PC-9 (cell line): ENCODE measurements around the gene SCML2. TPM values are rescaled to one million over a fixed set of nuclear protein-coding genes. Genes with fewer than 3 reads are reported as not detected.
"Not testable (repeated sequence)": the region's sequence is repeated elsewhere in the genome, so short reads cannot be mapped to it uniquely, and the experiment has no call there.

ENCODE experiments used
- BruUV-seq: library from RNA; stranded (reverse); fragments of 400-500 nt; replicated peaks from 2 replicates; lab custom pipeline; 2021; lab: Mats Ljungman, UMichigan
- CTCF ChIA-PET: fragments of 300-600 bp; sonication (Branson Sonifier 250); formaldehyde crosslinking; loops from one replicate; lab custom pipeline; 2022; ENCODE audit warnings: antibody characterized with exemption; lab: Charles Lee
- POLR2A ChIA-PET: fragments of 300-600 bp; sonication (Branson Sonifier 250); formaldehyde crosslinking; loops from one replicate; lab custom pipeline; 2022; ENCODE audit warnings: antibody characterized with exemption; ENCODE audit not compliant: unreplicated experiment; lab: Charles Lee
- DNase-seq, 2 experiments: peaks; one replicate each; pipeline versions ENCODE4 v3.0.0 to v3.0.0-alpha.2; 2015 to 2022; ENCODE audit warnings: mixed read lengths in 1 of 2
- H2AFZ ChIP-seq: fragments of 200-600 bp; sonication (generic); 2 replicates; pipeline ENCODE4 v1.8.1; 2017; ENCODE audit warnings: antibody characterized with exemption
- H3F3A ChIP-seq: fragments of 200-600 bp; sonication (generic); 2 replicates; pipeline ENCODE4 v1.8.1; 2017; ENCODE audit warnings: antibody characterized with exemption, mild to moderate bottlenecking, low read depth; ENCODE audit not compliant: insufficient read depth
- H3K27ac ChIP-seq: fragments of 200-600 bp; sonication (generic); 2 replicates; pipeline ENCODE4 v1.6.1; 2016; ENCODE audit warnings: mixed run types
- H3K27me3 ChIP-seq: fragments of 200-600 bp; sonication (generic); 2 replicates; pipeline ENCODE4 v1.6.1; 2016; ENCODE audit warnings: low read depth, mixed run types; ENCODE audit not compliant: insufficient read depth
- H3K36me3 ChIP-seq: fragments of 200-600 bp; sonication (generic); 2 replicates; pipeline ENCODE4 v1.6.1; 2016; ENCODE audit warnings: low read depth, mixed run types
- H3K4me1 ChIP-seq: fragments of 200-600 bp; sonication (generic); replicated peaks from 2 replicates; pipeline ENCODE4 v1.6.1; 2016; ENCODE audit warnings: mixed run types; ENCODE audit not compliant: insufficient read depth
- H3K4me2 ChIP-seq: fragments of 200-600 bp; sonication (generic); 2 replicates; pipeline ENCODE4 v1.6.1; 2017; ENCODE audit warnings: mixed run types
- H3K4me3 ChIP-seq: fragments of 200-600 bp; sonication (generic); 2 replicates; pipeline ENCODE4 v1.6.1; 2016; ENCODE audit warnings: mixed run types
- H3K79me2 ChIP-seq: fragments of 200-600 bp; sonication (generic); 2 replicates; pipeline ENCODE4 v1.6.1; 2017; ENCODE audit warnings: low read depth, mixed run types
- H3K9me2 ChIP-seq: fragments of 200-600 bp; sonication (generic); 2 replicates; pipeline ENCODE4 v1.8.1; 2017; ENCODE audit warnings: mild to moderate bottlenecking; ENCODE audit not compliant: insufficient read depth
- H3K9me3 ChIP-seq: fragments of 200-600 bp; sonication (generic); 2 replicates; pipeline ENCODE4 v1.8.1; 2016; ENCODE audit warnings: low read depth; ENCODE audit not compliant: insufficient read depth
- H4K20me1 ChIP-seq: fragments of 200-600 bp; sonication (generic); 2 replicates; pipeline ENCODE4 v1.8.1; 2017; ENCODE audit not compliant: insufficient read depth
- CTCF ChIP-seq: fragments of 200-600 bp; sonication (generic); conservative IDR thresholded peaks from 2 replicates; pipeline ENCODE4 v1.6.1; 2017; ENCODE audit warnings: mixed run types, antibody characterized with exemption, mild to moderate bottlenecking, moderate library complexity
- EZH2 ChIP-seq: fragments of 200-600 bp; sonication (generic); IDR thresholded peaks from 2 replicates; pipeline ENCODE4 v1.8.0; 2017; ENCODE audit warnings: antibody characterized with exemption, low read depth
- intact Hi-C: fragments of 100-400 bp; cut with micrococcal nuclease; formaldehyde crosslinking; loops from one replicate; pipeline ENCODE4 v1.10.0; 2022; ENCODE audit not compliant: unreplicated experiment
- total RNA-seq: library from RNA; stranded (reverse); gene quantifications from 2 replicates; pipeline ENCODE4 v1.2.3, GENCODE V29; 2021

SCML2 gene
- total RNA-seq, 1 experiment from 2014 or later: 0.92 TPM

GRCh38 chrX:18390941-18391538, 36.6 kb upstream of the SCML2 start:
- Histone ChIP-seq H3K9me3 (no peaks in the 10 kb centered on the region), H2AFZ (no peak overlapping the region), H3K9me2 (no peaks in the 10 kb centered on the region), H3K4me2 (no peak overlapping the region), H3K27me3 (no peaks in the 10 kb centered on the region), H3K4me3 (no peak overlapping the region), H3K27ac (no peak overlapping the region), H4K20me1 (no peaks in the 10 kb centered on the region), H3K79me2 (no peaks in the 10 kb centered on the region), H3K36me3 (no peaks in the 10 kb centered on the region), H3F3A (no peaks in the 10 kb centered on the region), H3K4me1 (no peaks in the 10 kb centered on the region)
- DNase-seq: peak; percentile 35 to 38
- intact Hi-C loops: loop anchor here (1.0 to 10.0 kb wide), 5 partner anchors 496 to 943 kb away; no protein-coding TSS in a partner anchor
- POLR2A ChIA-PET: no interaction called here
- peak; percentile 85 for TF ChIP-seq CTCF
- no peak for TF ChIP-seq EZH2
- BruUV-seq: no TSS peak
- CTCF ChIA-PET: no interaction called here

- H3K36me3 ChIP-seq: no peaks in the 10 kb centered on the region
- POLR2A ChIA-PET: no interaction called here
- no peaks in the 10 kb centered on the region for H4K20me1 ChIP-seq
- peak overlapping the region; percentile 50; the same call in 1 of the 2 replicates for H3K4me2 ChIP-seq
- H3K27me3 ChIP-seq: no peaks in the 10 kb centered on the region
- no TSS peak for BruUV-seq
- no peak overlapping the region for H3K27ac ChIP-seq
- no peak overlapping the region for H3K4me3 ChIP-seq
- no peaks in the 10 kb centered on the region for H3F3A ChIP-seq
- CTCF ChIA-PET: interaction anchor here (0.6 to 0.7 kb wide), 4 partner anchors 541 to 1451 kb away, joined by 4 to 12 read pairs (median 6); no protein-coding TSS in a partner anchor
- intact Hi-C loops: loop anchor here (1.0 to 10.0 kb wide), 4 partner anchors 497 to 944 kb away; no protein-coding TSS in a partner anchor
- no peak for TF ChIP-seq EZH2
- TF ChIP-seq CTCF: peak; percentile 52
- no peaks in the 10 kb centered on the region for H3K9me3 ChIP-seq
- H3K9me2 ChIP-seq: no peaks in the 10 kb centered on the region
- H3K4me1 ChIP-seq: no peaks in the 10 kb centered on the region
- H2AFZ ChIP-seq: peak overlapping the region; percentile 58; the same call in 1 of the 2 replicates
- no peak for DNase-seq
- H3K79me2 ChIP-seq: no peaks in the 10 kb centered on the region
Observed at GRCh38 chrX:18389966-18390365, 35.5 kb upstream of the SCML2 start.

GRCh38 chrX:18377796-18378195, 23.3 kb upstream of the SCML2 start:
- no TSS peak for BruUV-seq
- 0 out of 2 replicates have a peak, but pooled peaks cover 6% of the 10 kb centered on the region for H3K27me3 ChIP-seq

GRCh38 chrX:18375131-18375805, 20.8 kb upstream of the SCML2 start:
- H3K27me3 ChIP-seq, H3F3A ChIP-seq, H3K4me2 ChIP-seq, POLR2A ChIA-PET, BruUV-seq, H3K9me2 ChIP-seq, DNase-seq, H3K36me3 ChIP-seq, H3K79me2 ChIP-seq, H3K4me1 ChIP-seq, H3K9me3 ChIP-seq, H3K4me3 ChIP-seq, CTCF ChIA-PET, H3K27ac ChIP-seq, H2AFZ ChIP-seq, H4K20me1 ChIP-seq: not testable (repeated sequence)
- intact Hi-C loops: loop anchor here (10.0 kb wide), 1 partner anchor 630 kb away; no protein-coding TSS in a partner anchor

More at GRCh38 chrX:18377796-18378195, 23.3 kb upstream of the SCML2 start:
- Histone ChIP-seq H3K4me1 (no peaks in the 10 kb centered on the region), H3K4me2 (no peak overlapping the region), H4K20me1 (no peaks in the 10 kb centered on the region), H3K9me3 (no peaks in the 10 kb centered on the region), H3K79me2 (no peaks in the 10 kb centered on the region), H3K27ac (no peak overlapping the region), H3K4me3 (no peak overlapping the region), H3K36me3 (no peaks in the 10 kb centered on the region), H3K9me2 (no peaks in the 10 kb centered on the region), H2AFZ (no peak overlapping the region), H3F3A (no peaks in the 10 kb centered on the region)
- POLR2A ChIA-PET: no interaction called here
- TF ChIP-seq EZH2 (no peak), CTCF (peak; percentile 43; the same call in 1 of the 2 replicates)
- DNase-seq: peak in 1 of 2 experiments; percentile 8
- intact Hi-C loops: loop anchor here (10.0 kb wide), 1 partner anchor 633 kb away; no protein-coding TSS in a partner anchor
- CTCF ChIA-PET: interaction anchor here (0.6 kb wide), 1 partner anchor 32 kb away, joined by 3 read pairs; no protein-coding TSS in a partner anchor

GRCh38 chrX:18369096-18369495, 14.6 kb upstream of the SCML2 start:
- H3K79me2 ChIP-seq, H3K4me3 ChIP-seq, POLR2A ChIA-PET, H3K27ac ChIP-seq, H4K20me1 ChIP-seq, CTCF ChIA-PET, H3K9me2 ChIP-seq, DNase-seq, H3K36me3 ChIP-seq, intact Hi-C loops, H2AFZ ChIP-seq, H3F3A ChIP-seq, H3K27me3 ChIP-seq, BruUV-seq, H3K4me2 ChIP-seq, H3K9me3 ChIP-seq, H3K4me1 ChIP-seq: not testable (repeated sequence)
